Posterior vena cava (tissue), 2 donors: ENCODE measurements around the gene SNAP47. TPM values are rescaled to one million over a fixed set of nuclear protein-coding genes. Genes with fewer than 3 reads are reported as not detected.

Source experiments
- DNase-seq: peaks from one replicate; pipeline ENCODE4 v3.0.0-alpha.2; 2020; ENCODE audit warnings: low spot score
- intact Hi-C, 2 donors: fragments of 100-400 bp; cut with DNase I; formaldehyde crosslinking; loops; one replicate each; pipeline versions ENCODE4 v1.14.1 to v1.14.2; 2022 to 2023
- total RNA-seq, 2 donors: library from RNA; stranded (reverse); fragmentation: NEBNext Ultra II Directional; extraction: Animal tissue kit (Norgen Biotek cat#: 25700); gene quantifications; one replicate each; pipeline ENCODE4 v1.2.1, GENCODE V29; 2021
- donor health status: DM: yes; HTN: yes; CAD: no.
- donor health status: DM: yes; HTN: yes; CAD: no.

SNAP47 gene
- total RNA-seq, 2 donors from 2014 or later: 14.8 to 16.3 TPM

DNA sequence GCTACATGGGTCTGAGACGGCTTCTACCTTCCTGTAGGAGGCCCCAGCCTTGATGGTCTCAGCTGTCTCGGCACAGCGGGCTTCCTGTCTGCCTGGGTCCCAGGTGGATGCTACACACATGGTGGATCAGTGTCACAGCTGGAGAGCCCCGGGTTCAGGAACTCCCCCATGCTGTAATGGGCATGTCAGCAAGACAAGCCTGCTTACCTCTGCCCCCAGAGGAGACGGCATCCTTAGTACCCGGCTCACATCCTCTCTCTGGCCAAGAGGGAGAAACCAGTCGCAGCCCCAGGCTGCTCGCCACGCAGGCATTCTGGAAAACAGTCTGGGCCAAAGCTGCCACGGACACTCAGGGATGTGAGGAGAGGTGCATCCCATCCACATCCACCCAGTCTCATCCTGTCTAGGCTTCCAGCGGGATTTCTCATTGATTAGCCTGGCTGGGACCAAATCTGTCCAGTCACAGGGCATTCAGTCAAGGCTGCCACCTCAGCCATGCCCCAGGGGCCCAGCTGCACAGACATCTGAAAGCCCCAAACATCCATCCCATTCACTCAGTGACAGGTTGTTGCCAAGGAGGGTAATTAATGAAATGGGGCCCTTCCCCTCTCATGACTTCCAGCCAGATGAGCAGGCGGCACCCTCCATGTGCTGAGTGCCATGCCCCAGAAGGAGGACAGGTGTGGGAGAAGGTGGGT lies 10.5 kb downstream of the SNAP47 start:
- peak; percentile 49 for DNase-seq
- intact Hi-C loops: loop anchor here in 1 of 2 donors (10.0 kb wide), 1 partner anchor 1721 kb away; no protein-coding TSS in a partner anchor

DNA sequence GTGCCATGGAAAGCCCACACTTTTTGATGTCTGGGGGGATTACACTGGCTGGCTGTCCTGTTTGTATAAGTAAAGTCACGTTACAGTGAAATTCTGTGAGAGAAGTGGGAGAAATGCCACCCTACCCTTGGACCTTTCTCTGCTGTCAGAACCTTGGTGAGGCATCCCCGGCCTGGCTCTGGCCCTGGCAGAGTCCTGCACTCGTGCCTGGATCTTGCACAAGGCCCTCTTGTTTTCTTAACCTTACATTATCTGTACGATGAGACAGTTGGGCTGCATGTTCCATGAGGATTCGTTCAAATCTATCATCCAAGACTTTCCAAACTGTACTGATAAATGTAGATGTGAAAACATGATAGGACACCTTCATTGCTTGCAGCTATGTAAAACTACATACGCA lies 11.4 kb downstream of the SNAP47 start:
- intact Hi-C loops: loop anchor here in 1 of 2 donors (10.0 kb wide), 1 partner anchor 1722 kb away; no protein-coding TSS in a partner anchor
- no peak for DNase-seq

DNA sequence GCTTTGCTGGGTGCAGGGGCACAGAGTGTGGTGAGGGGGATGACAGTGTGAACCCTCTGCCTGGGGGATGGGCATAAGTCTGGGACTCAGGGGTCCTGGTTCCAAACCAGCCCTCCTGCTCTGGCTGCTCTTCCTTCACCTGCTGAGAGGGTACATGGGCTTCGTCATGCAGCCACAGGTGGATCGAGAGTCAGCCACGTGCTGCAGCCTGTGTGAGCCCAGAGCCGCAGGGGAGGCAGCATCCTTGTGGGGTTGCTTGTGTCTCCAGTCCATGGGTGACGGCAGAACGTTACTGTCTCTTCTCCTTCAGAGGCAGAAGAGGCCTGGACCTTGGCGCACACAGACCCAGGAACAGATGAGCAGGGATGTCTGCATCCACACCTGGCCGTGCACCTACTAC lies 12.1 kb downstream of the SNAP47 start:
- intact Hi-C loops: loop anchor here in 1 of 2 donors (10.0 kb wide), 1 partner anchor 1723 kb away; no protein-coding TSS in a partner anchor
- DNase-seq: no peak

DNA sequence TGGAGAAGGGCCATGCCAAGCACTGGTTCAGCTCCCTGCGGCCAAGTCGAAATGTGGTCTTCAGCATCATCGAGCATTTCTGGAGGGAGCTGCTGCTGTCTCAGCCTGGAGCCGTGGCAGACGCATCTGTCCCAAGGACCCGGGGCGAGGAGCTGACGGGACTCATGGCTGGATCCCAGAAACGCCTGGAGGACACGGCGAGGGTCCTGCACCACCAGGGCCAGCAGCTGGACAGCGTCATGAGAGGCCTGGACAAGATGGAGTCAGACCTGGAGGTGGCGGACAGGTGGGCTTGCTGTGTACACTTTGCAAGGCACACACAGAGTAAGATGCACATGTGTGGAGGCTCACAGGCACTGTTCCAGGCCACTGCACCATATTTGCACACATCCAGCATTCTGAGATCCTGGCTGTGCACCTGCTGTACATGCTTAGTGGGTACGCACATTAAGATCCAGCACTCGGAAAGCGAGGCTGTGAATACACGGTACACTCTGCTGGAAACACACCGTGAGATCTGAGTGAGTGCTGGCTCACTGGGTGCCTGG lies 12.8 kb downstream of the SNAP47 start:
- no peak for DNase-seq
- intact Hi-C loops: loop anchor here in 1 of 2 donors (10.0 kb wide), 1 partner anchor 1723 kb away; no protein-coding TSS in a partner anchor

DNA sequence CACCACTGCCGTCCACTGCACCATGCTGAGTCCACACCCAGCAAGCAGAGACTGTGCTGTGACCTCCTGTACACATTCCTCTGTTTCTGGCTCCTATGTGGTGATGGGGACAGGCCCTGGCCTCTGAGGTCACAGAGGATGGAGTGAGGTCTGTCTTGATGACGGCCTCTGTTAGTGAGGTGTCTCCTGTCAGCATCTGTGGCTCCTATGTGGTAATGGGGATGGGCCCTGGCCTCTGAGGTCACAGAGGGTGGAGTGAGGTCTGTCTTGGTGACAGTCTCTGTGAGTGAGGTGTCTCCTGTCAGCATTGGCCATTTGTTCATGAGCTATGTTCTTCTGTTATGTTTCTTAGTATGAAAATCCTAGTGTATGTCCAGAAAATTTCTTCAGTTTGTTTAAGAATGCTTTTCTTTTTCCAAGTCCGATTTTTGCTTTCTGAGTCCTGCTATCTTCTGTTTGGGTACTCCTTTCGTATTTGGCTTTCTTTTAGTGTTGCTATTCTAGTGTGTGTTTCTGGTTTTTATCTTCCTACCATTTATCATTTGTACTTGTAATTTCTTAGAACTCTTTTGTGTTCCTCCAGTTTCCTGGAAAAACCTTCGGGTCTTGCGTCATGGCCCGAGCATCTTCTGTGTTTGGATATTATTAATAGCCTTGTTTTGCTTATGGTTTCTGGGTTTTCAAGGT lies 13.4 kb downstream of the SNAP47 start:
- no peak for DNase-seq
- intact Hi-C loops: loop anchor here in 1 of 2 donors (10.0 kb wide), 1 partner anchor 1724 kb away; no protein-coding TSS in a partner anchor

DNA sequence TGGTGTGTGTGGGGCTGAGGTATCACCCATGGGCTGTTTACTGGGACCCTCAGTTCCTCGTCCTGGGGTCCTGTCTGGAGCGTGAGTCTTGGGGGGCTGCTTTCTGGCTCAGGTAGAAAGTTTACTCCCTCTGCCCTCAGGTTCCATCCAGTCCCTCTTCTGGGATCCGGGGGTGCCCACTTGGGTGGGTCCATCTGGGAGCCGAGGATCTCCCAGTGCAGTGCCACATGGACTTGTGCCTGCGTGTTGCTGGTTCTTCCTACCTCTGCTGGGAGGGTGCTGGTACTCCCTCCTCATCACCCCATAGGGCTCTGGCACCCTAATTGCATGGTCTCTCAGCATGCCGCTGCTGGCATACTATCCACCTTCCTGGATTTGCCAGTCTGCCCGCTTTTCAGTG lies 14.0 kb downstream of the SNAP47 start:
- intact Hi-C loops: loop anchor here in 1 of 2 donors (10.0 kb wide), 1 partner anchor 1724 kb away; no protein-coding TSS in a partner anchor
- no peak for DNase-seq

DNA sequence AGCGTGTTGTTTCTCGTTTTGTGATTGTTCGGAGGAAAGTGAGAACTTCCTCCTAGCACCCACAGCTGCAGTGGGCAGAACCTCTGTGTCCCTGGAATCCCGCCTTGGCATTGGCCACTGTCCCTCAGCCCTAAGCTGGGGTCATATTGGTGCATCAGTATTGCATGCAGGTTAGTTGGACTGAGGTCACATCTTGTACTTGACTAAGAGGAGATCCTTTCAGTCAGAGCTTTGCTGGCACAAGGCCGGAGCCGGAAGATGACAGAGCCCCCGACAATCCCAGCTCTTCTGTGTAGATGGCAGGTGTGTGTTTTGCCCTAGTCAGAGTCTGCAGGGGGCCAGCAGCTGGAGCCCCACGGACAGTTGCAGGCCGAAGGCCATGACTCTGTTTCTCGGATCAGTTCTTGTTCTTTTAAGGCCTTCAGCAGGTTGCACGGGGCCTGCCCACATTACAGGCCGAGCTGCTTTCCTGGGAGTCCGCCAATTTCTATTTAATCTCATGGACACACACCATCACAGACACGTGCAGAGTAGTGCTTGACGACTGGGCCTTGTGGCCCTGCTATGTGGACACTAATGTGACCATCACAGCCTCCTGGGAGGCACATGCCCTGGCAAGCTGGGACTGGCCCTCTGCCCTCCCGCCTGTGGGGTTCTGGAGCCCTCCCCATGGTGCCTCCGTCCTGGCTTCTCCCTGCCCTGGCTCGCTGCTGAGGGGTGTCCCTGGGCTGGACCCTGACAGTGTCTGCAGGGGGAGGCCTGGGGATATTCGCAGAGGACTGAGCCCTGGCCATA lies 14.9 kb downstream of the SNAP47 start:
- no peak for DNase-seq
- intact Hi-C loops: loop anchor here in 1 of 2 donors (10.0 kb wide), 1 partner anchor 1725 kb away; no protein-coding TSS in a partner anchor

DNA sequence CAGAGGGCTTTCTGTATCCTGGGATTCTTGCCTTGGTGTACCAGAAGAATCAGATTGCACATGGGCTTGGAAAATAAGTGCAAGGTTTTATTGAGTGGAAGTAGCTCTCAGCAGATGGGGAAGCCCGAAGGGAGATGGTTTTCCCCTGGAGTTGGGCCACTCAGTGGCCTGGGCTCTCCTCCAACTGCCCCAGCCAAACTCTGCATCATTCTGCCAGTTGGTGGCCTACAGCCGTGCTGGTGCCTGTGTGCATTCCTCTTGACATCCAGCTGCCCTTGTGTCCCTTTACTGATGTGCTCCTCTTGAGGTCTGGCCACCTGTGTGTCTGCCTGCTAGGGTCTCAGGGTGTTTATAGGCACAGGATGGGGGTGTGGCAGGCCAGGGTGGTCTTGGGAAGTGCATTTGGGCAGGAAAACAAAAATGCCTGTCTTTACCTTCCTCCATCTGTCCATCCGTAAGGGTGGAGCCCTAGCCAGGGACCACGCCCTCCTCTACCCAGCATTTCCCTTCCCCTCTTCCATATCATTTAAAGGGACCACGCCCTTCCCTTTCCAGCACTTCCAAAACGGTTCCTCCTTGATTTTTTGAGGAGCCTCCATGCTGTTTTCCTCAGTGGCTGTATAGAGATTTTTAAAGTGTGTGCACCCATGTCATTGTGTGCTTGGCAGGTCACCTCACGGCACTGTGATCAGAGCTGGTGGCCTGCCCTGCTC lies 18.9 kb downstream of the SNAP47 start:
- intact Hi-C loops: no loop called here
- DNase-seq: no peak

DNA sequence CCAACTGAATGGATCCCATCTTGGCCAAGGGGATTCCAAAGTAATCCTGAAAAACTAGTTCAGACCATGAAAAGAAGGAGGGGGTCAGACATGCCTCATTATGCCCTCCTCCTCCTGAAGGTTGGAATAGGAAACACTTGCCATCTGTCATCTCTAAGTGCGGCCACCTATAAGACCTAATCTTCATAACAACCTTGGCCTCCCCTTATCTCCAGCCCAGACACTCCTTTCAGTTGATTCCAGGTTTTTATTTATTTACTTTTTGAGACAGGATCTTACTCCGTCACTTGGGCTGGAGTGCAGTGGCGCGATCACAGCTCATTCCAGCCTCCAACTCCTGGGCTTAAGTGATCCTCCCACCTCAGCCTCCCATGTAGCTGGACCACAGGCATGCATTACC lies 19.7 kb downstream of the SNAP47 start:
- DNase-seq: no peak
- intact Hi-C loops: no loop called here

DNA sequence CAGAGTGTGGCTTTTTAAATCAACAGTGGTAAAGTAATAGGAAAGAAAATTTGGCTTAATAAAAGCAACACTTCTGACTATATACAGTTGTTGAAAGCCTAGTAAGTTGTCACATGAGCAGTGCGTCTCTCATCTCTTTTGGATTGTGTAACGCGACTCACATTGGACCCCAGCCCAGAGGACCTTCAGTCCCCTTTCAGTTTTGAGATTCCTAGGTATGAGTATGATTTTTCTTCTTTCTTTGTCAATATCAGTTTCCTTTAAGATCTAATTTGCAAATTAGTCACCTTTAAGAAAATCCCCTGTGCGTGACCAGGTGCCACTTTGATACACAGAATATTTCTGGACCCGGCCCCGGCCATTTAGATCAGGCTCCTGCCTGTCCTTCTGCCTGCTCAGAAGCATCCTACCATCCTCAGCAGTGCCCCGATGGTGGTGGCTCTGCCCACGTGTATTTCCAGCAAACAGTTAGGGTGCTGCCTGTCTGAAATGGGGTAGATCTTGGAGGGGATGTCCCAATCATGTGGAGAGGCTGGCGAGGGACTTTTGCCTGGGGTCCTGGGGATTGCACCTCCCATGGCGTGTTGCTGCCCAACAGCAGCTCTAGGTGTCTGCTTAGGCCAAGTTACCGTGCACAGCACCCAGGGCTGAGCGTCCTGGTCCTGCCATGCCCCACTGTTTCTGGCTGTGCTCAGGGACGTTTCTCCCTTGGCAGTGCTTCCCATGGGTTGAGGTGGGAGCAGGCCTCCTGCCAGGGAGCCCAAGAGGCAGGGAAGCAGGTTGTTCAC lies 21.1 kb downstream of the SNAP47 start:
- intact Hi-C loops: no loop called here
- no peak for DNase-seq

DNA sequence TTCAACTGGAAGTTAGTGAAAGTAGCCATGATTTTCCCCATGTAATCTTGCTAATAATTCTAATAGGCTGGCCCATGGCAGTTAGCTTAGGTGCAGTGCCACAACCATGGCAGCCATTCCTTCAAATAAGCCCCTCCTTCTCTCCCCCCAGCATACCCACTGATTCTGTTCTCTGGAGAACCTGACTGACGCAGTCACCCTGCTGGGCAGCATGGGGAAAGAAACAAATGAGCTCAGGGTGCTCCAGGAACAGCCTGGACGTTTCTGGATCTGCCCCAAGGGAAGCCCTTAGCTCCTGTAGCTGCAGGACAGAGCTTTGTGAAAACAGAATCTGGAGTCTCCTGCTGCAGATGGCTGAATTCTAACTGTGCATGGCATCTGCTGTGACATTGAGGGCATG lies 22.5 kb downstream of the SNAP47 start:
- DNase-seq: no peak
- intact Hi-C loops: no loop called here

DNA sequence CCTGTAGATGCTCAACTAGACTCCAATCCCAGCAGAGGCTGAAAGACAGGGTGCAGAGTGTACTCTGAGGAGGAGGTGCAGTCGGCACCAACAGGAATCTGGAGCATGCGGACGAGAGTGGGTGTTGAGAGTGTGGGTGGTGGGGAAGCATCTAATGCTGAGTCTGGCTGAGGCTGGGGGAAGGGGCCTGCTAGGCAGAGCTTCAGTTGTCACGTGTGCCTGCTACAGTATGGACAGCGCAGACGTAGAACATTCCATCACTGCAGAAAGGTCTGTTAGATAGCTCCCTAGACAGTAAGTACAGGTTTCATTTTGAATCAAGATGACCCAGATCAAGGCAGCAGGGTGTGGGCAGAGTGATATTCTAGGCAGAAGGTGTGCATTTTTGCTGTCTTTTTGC lies 23.1 kb downstream of the SNAP47 start:
- intact Hi-C loops: no loop called here
- no peak for DNase-seq

DNA sequence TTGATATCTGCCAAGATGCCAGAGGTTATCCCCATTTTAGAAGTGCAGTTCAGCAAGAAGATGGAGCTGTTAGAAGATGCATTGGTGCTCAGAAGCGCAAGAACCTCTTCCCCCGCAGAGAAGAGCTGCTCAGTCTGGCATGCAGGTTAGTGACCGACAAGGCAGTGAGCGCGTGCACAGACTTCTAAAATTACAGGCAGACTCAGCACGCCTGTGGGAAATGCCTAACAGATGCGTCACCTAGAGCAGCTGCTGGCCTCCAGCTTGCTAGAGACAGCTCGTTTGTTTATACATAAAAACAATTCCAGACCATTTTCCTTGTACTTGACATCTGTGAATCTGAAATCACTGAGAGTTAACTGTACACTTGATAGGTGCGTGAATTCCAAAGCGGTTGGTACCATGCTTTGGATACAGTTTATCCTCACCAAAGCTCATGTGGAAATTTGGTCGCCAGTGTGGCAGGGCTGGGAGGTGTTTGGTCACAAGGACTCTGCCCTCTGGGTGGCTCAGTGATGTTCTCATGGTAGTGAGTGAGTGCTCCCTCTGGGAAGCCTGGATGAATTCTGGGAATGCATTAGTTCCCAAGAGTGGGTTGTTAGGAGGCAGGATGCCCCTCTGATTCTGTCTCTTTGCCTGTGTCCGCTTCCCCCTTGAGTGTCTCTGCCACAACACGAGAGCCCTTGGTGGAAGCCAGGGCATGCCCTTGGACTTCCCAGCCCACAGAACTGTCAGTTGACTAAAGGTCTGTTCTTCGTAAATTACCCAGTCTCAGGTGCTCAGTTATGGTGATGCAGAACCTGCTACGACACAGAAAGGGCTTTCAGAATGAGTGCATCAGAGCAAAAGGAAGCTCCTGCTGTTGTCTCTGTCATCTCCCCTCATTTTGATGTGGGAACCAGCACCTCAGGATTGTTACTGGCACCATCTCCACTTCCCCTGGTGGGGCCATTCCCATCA lies 24.4 kb downstream of the SNAP47 start:
- intact Hi-C loops: loop anchor here in 1 of 2 donors (5.0 to 10.0 kb wide), 2 partner anchors 188 to 1055 kb away; partner anchors contain the start of gene WNT9A
- DNase-seq: no peak

DNA sequence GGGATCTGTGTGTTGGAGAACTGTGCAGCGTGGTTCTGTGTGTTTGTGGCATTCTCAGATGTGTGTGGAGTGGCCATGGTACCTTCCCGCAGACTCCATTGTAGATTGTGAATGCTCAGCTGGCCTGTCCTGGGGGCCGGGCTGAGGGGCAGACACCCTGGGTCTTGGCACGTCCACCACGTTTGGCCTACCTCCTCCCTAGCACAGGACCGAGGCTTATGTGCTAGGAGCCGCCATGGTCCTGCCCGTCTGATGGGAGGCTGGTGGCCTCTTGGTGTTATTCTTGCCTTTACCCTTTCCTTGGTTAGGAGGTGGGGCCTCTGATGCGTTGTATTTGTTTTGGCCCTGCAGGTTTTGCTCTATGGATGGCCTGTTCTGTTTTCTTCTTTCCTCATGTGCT lies 25.1 kb downstream of the SNAP47 start:
- intact Hi-C loops: loop anchor here in 1 of 2 donors (5.0 to 10.0 kb wide), 2 partner anchors 187 to 1056 kb away; partner anchors contain the start of gene WNT9A
- DNase-seq: no peak

DNA sequence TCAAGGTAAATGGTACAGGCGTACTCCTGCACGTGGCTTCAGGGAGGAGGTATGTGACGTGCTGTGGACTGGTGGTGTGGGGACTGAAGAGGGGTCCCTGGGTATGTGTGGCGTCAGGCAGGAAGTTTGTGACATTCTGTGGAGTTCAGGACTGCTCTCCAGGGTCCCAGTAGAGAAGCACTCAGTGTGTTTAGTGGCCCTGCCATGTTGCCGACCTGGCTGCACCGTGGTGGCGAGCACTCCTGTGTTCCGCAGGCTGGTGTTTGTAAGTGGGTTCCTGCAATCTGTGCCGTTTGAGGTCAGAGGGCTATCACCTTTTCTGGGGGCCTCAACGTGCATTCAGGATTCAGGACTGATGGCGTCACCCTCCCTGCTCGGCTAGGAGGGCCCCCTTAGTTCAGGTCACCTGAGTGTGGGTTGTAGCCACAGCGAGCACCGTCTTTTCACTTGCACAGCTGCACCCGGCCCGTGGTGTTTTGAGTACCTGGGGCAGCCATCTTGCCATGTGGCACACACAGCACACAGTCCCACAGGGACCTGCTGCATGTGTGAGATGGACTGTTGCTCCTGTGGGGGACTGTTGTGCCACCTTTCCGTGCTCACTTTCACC lies 26.5 kb downstream of the SNAP47 start:
- no peak for DNase-seq
- intact Hi-C loops: loop anchor here in 1 of 2 donors (5.0 to 10.0 kb wide), 2 partner anchors 186 to 1057 kb away; partner anchors contain the start of gene WNT9A
